Heart right ventricle (tissue), 16 donors: ENCODE results near the gene SOWAHA. TPM values are rescaled to one million over a fixed set of nuclear protein-coding genes. Genes with fewer than 3 reads are reported as not detected.

Source experiments
- ATAC-seq, 8 donors: fragments of 200-7000 bp; cut with Tn5 transposase; one replicate each; pipeline ENCODE4 v1.9.1; 2020; ENCODE audit warnings: mild to moderate bottlenecking in 8 of 8, moderate library complexity in 8 of 8, moderate number of reproducible peaks in 1 of 8
- DNase-seq, 2 donors: peaks; one replicate each; pipeline ENCODE4 v3.0.0-alpha.2; 2020
- H3K27ac ChIP-seq, 10 donors: fragments of 200-600 bp; sonication (generic) in 2 of 10; one replicate each; pipeline versions ENCODE4 v1.5.0 to v1.8.0; 2020 to 2022; ENCODE audit warnings: mild to moderate bottlenecking in 3 of 10
- H3K27me3 ChIP-seq, 7 donors: fragments of 200-600 bp; one replicate each; pipeline ENCODE4 v1.8.0; 2021 to 2022; ENCODE audit warnings: mild to moderate bottlenecking in 2 of 7
- H3K36me3 ChIP-seq, 9 donors: fragments of 200-600 bp; sonication (generic) in 1 of 9; one replicate each; pipeline versions ENCODE4 v1.5.0 to v1.8.0; 2020 to 2022; ENCODE audit warnings: mild to moderate bottlenecking in 2 of 9
- H3K4me1 ChIP-seq, 9 donors: fragments of 200-600 bp; sonication (generic) in 1 of 9; one replicate each; pipeline versions ENCODE4 v1.5.0 to v1.8.0; 2020 to 2022; ENCODE audit warnings: mild to moderate bottlenecking in 4 of 9
- H3K4me3 ChIP-seq, 10 donors: fragments of 200-600 bp; sonication (generic) in 2 of 10; one replicate each; pipeline versions ENCODE4 v1.5.0 to v1.8.0; 2020 to 2022; ENCODE audit warnings: mild to moderate bottlenecking in 7 of 10, moderate library complexity in 2 of 10
- H3K9me3 ChIP-seq, 11 donors: fragments of 200-600 bp in 10 of 11; sonication (generic) in 2 of 11; one replicate each; pipeline versions ENCODE4 v1.5.0 to v1.8.0; 2013 to 2022; ENCODE audit warnings: mild to moderate bottlenecking in 2 of 11, control low read depth in 1 of 11, moderate library complexity in 1 of 11
- CTCF ChIP-seq, 9 donors: fragments of 200-600 bp; sonication (generic) in 2 of 9; IDR thresholded peaks; one replicate each; pipeline versions ENCODE4 v1.5.0 to v1.8.0; 2021 to 2022; ENCODE audit warnings: antibody characterized with exemption in 9 of 9, mild to moderate bottlenecking in 5 of 9, moderate library complexity in 1 of 9
- WGBS, 2 donors: extraction: QIAGEN DNeasy Blood & Tissue Kit; methylation state at CpG; one replicate each; pipeline ENCODE4 v1.1.7; 2013; ENCODE audit warnings: inconsistent platforms in 1 of 2; 5-methylcytosine and 5-hydroxymethylcytosine counted together
- intact Hi-C, 10 donors: fragments of 100-400 bp; cut with DNase I; formaldehyde crosslinking; loops; one replicate each; pipeline versions ENCODE4 v1.11.1 to v1.14.2; 2022
- polyA plus RNA-seq, 2 donors: library from polyadenylated mRNA; stranded (reverse); fragments of 200-250 nt; gene quantifications; one replicate each; pipeline ENCODE4 v1.2.3, GENCODE V29; 2013
- total RNA-seq, 10 donors: library from RNA; stranded (reverse); fragmentation: NEBNext Ultra II Directional in 3 of 10; extraction: Animal tissue kit (Norgen Biotek cat#: 25700) in 3 of 10; gene quantifications; one replicate each; pipeline versions ENCODE4 v1.2.1 to v1.2.4, GENCODE V29; 2021 to 2023
- donor health status: Arrhythmogenic right ventricular cardiomyopathy.
- donor health status: ischemic (EF 13 %, LVEDD 7.1; RV severe dilation, severe dysfunction).
- donor health status: healthy with polysubstance abuse.
- donor health status: DM: no; HTN: yes; CAD: no.
- donor health status: DM: no; HTN: no; CAD: no.
- donor health status: ischemic (EF 25% LVEDD 6.9; RV normal size, moderate dysfunction).
- donor health status: ischemic (EF 25% LVEDD 5.7; RV mildly dilated, moderate dysfunction).
- donor health status: healthy.
- donor health status: DM: yes; HTN: yes; CAD: no.
- donor health status: Ischemic cardiomyopathy.
- donor health status: ischemic (EF 35%, LVEDD 5.7; RV mildly dilated, moderate dysfunction).
- donor health status: nonischemic (EF 11% LVEDD 7.7; RV severe dilation, severe dysfunction).
- donor health status: DM: yes; HTN: yes; CAD: no.
- donor health status: PGD.
- donor health status: ischemic (EF 29% LVEDD 5.4; RV normal size, mild dysfunction).
- donor health status: nonischemic (EF 23%, LVEDD 6.1; RV moderate dilation, normal function).

The SOWAHA gene
- total and polyA plus RNA-seq, 12 donors, result 0.07 to 0.19 (median 0.13) TPM; not detected in 7

- TF ChIP-seq CTCF (IDR thresholded peaks at IDR 0.05), result no peak
- Histone ChIP-seq H3K9me3 (no peaks in the 10 kb centered on the region), H3K4me3 (no peak overlapping the region), H3K27ac (no peak overlapping the region), H3K27me3 (no peaks in the 10 kb centered on the region), H3K4me1 (peaks cover 0 to 12% (median 0%) of the 10 kb centered on the region in 9 donors), H3K36me3 (no peaks in the 10 kb centered on the region)
- no peak for ATAC-seq
- WGBS, 2 donors, result 60 to 77% methylated on average over 1 of the region's 1 CpG
- intact Hi-C loops, result no loop called here
- DNase-seq, result no peak
These were observed 36.2 kb downstream of the SOWAHA start for GRCh38 chr5:132849347-132849746.

GRCh38 chr5:132850066-132850465 lies 37.0 kb downstream of the SOWAHA start:
- Histone ChIP-seq H3K9me3 (no peaks in the 10 kb centered on the region), H3K27me3 (no peaks in the 10 kb centered on the region), H3K4me3 (no peak overlapping the region), H3K4me1 (peaks cover 0 to 16% (median 0%) of the 10 kb centered on the region in 9 donors), H3K27ac (no peak overlapping the region), H3K36me3 (no peaks in the 10 kb centered on the region)
- DNase-seq, result no peak
- TF ChIP-seq CTCF (IDR thresholded peaks at IDR 0.05), result no peak
- intact Hi-C loops, result no loop called here
- whole genome bisulfite sequencing, 2 donors, result 76 to 82% methylated on average over 2 of the region's 2 CpGs
- no peak for ATAC-seq

- Histone ChIP-seq H3K4me3 (no peak overlapping the region), H3K9me3 (no peaks in the 10 kb centered on the region)
- 95 to 96% methylated on average over 3 of the region's 3 CpGs for WGBS, 2 donors
These were observed 40.2 kb downstream of the SOWAHA start for GRCh38 chr5:132853323-132853722.

GRCh38 chr5:132853790-132854189 lies 40.7 kb downstream of the SOWAHA start:
- H3K9me3 ChIP-seq, result no peaks in the 10 kb centered on the region
- H3K27ac ChIP-seq, result peak overlapping the region in 1 of 10 donors; percentile 38
- H3K4me1 ChIP-seq, result peaks cover 0 to 16% (median 0%) of the 10 kb centered on the region in 9 donors
- ATAC-seq (no peak), DNase-seq (no peak)
- H3K27me3 ChIP-seq, result no peaks in the 10 kb centered on the region
- 46% methylated on average over 1 of the region's 1 CpG for WGBS, 2 donors
- no peak overlapping the region for H3K4me3 ChIP-seq
- no peak for TF ChIP-seq CTCF (IDR thresholded peaks at IDR 0.05)
- intact Hi-C loops, result no loop called here
- H3K36me3 ChIP-seq, result no peaks in the 10 kb centered on the region

More at GRCh38 chr5:132853323-132853722, 40.2 kb downstream of the SOWAHA start:
- no peak for ATAC-seq
- no peak for DNase-seq
- Histone ChIP-seq H3K4me1 (peaks cover 0 to 16% (median 0%) of the 10 kb centered on the region in 9 donors), H3K36me3 (no peaks in the 10 kb centered on the region), H3K27ac (peak overlapping the region in 1 of 10 donors; percentile 38), H3K27me3 (no peaks in the 10 kb centered on the region)
- no peak for TF ChIP-seq CTCF (IDR thresholded peaks at IDR 0.05)
- intact Hi-C loops, result no loop called here
